ENCODE data around the gene EPB41L4B. TPM values are rescaled to one million over a fixed set of nuclear protein-coding genes. Genes with fewer than 3 reads are reported as not detected.

EPB41L4B gene
- total RNA-seq, 1 experiment from 2014 or later = 12.9 TPM

Other genes starting within 250 kb of the EPB41L4B start
- gene TMEM245, start 201.1 kb downstream of the EPB41L4B start, total RNA-seq (2014; rRNA removed; shearing (Covaris generic)) = 42.7 and 43.9 TPM in 2 replicates
- gene FRRS1L, start 153.8 kb downstream of the EPB41L4B start, total RNA-seq (2014; rRNA removed; shearing (Covaris generic)) = 0.03 TPM in 1 of 2 replicates, not detected in the other
- gene PTPN3, start 177.2 kb upstream of the EPB41L4B start, total RNA-seq (2014; rRNA removed; shearing (Covaris generic)) = 10.4 and 25.4 TPM in 2 replicates

All from Daoy (cell line).